Neural progenitor cell (in vitro differentiated cells): ENCODE data around the gene EIF3I. TPM values are rescaled to one million over a fixed set of nuclear protein-coding genes. Genes with fewer than 3 reads are reported as not detected.
A peak's percentile ranks its signal among the peaks of the same experiment; 100 is the strongest.

Experiments
- DNase-seq: peaks from one replicate; pipeline ENCODE4 v3.0.0-alpha.2; 2016; ENCODE audit warnings: low spot score
- H2AFZ ChIP-seq: fragments of 200-600 bp; sonication (generic); replicated peaks from 2 replicates; pipeline ENCODE4 v1.6.1; 2016; ENCODE audit warnings: antibody characterized with exemption
- H3F3A ChIP-seq: fragments of 200-600 bp; sonication (generic); 2 replicates; pipeline ENCODE4 v1.6.1; 2016; ENCODE audit warnings: antibody characterized with exemption, low read depth
- H3K27ac ChIP-seq: fragments of 200-600 bp; sonication (generic); 2 replicates; pipeline ENCODE4 v1.5.1; 2016; ENCODE audit warnings: mild to moderate bottlenecking
- H3K27me3 ChIP-seq: fragments of 200-600 bp; sonication (generic); 2 replicates; pipeline ENCODE4 v1.6.1; 2016; ENCODE audit warnings: mild to moderate bottlenecking, moderate library complexity
- H3K36me3 ChIP-seq: fragments of 200-600 bp; sonication (generic); 2 replicates; pipeline ENCODE4 v1.5.1; 2016
- H3K4me1 ChIP-seq: fragments of 200-600 bp; sonication (generic); 2 replicates; pipeline ENCODE4 v1.6.1; 2016; ENCODE audit warnings: mixed run types
- H3K4me2 ChIP-seq: fragments of 200-600 bp; sonication (generic); 2 replicates; pipeline ENCODE4 v1.6.1; 2016
- H3K4me3 ChIP-seq: fragments of 200-600 bp; sonication (generic); 2 replicates; pipeline ENCODE4 v1.5.1; 2016
- H3K79me2 ChIP-seq: fragments of 200-600 bp; sonication (generic); 2 replicates; pipeline ENCODE4 v1.6.1; 2016; ENCODE audit warnings: low read depth
- H3K9ac ChIP-seq: fragments of 200-600 bp; sonication (generic); 2 replicates; pipeline ENCODE4 v1.6.1; 2016
- H3K9me3 ChIP-seq: fragments of 200-600 bp; sonication (generic); 2 replicates; pipeline ENCODE4 v1.5.1; 2016; ENCODE audit warnings: low read depth
- H4K20me1 ChIP-seq: fragments of 200-600 bp; sonication (generic); 2 replicates; pipeline ENCODE4 v1.6.1; 2016; ENCODE audit warnings: low read depth
- H3K27ac Mint-ChIP-seq: 3 replicates; pipeline ENCODE4 v1.8.0; 2021; ENCODE audit warnings: mixed read lengths
- H3K27me3 Mint-ChIP-seq: 2 replicates; pipeline ENCODE4 v1.8.0; 2022; ENCODE audit warnings: low read depth, mild to moderate bottlenecking, inconsistent platforms, moderate library complexity, mixed read lengths; ENCODE audit not compliant: insufficient read depth
- H3K36me3 Mint-ChIP-seq: 3 replicates; pipeline ENCODE4 v1.8.0; 2021; ENCODE audit warnings: mixed read lengths
- H3K4me1 Mint-ChIP-seq: 3 replicates; pipeline ENCODE4 v1.8.0; 2021; ENCODE audit warnings: mixed read lengths
- H3K4me3 Mint-ChIP-seq: 3 replicates; pipeline ENCODE4 v1.8.0; 2021; ENCODE audit warnings: mild to moderate bottlenecking, moderate library complexity, mixed read lengths
- H3K9me3 Mint-ChIP-seq: 3 replicates; pipeline ENCODE4 v1.8.0; 2020; ENCODE audit warnings: mixed read lengths
- CTCF ChIP-seq: fragments of 200-600 bp; sonication (generic); IDR thresholded peaks from 2 replicates; pipeline ENCODE4 v1.5.1; 2017; ENCODE audit warnings: antibody characterized with exemption, mild to moderate bottlenecking
- EZH2 ChIP-seq: fragments of 200-600 bp; sonication (generic); IDR thresholded peaks from 2 replicates; pipeline ENCODE4 v1.6.1; 2017; ENCODE audit warnings: antibody characterized with exemption, mild to moderate bottlenecking, moderate library complexity
- EZH2phosphoT487 ChIP-seq: fragments of 200-600 bp; sonication (generic); IDR thresholded peaks from 2 replicates; pipeline ENCODE4 v1.6.1; 2017; ENCODE audit warnings: antibody characterized with exemption
- total RNA-seq: library from RNA; depleted of rRNA; stranded (reverse); fragments of >200 nt; gene quantifications from 2 replicates; pipeline ENCODE4 v1.2.3, GENCODE V29; 2015; ENCODE audit warnings: low replicate concordance

EIF3I gene
- total RNA-seq, 1 donor from 2014 or later, result 204 TPM

GRCh38 chr1:32263744-32264143, 41.5 kb downstream of the EIF3I start:
- Histone ChIP-seq H3K9me3 (no peaks in the 10 kb centered on the region), H3F3A (no peaks in the 10 kb centered on the region), H3K79me2 (no peaks in the 10 kb centered on the region), H3K4me3 (no peak overlapping the region), H3K27me3 (no peaks in the 10 kb centered on the region), H3K4me1 (no peaks in the 10 kb centered on the region), H3K4me2 (no peak overlapping the region), H3K9ac (no peak overlapping the region), H3K36me3 (no peaks in the 10 kb centered on the region), H3K27ac (no peak overlapping the region), H4K20me1 (no peaks in the 10 kb centered on the region), H2AFZ (no peak overlapping the region)
- Mint-ChIP-seq H3K4me1 (peaks cover 4% of the 10 kb centered on the region), H3K36me3 (no peaks in the 10 kb centered on the region), H3K27ac (peak overlapping the region; percentile 16), H3K9me3 (no peaks in the 10 kb centered on the region), H3K27me3 (peaks cover 5% of the 10 kb centered on the region), H3K4me3 (no peak overlapping the region)
- DNase-seq, result no peak
- TF ChIP-seq CTCF (no peak), EZH2 (no peak), EZH2phosphoT487 (no peak)

- H3K4me3 ChIP-seq, result no peak overlapping the region
- peaks cover 2% of the 10 kb centered on the region for H3K27me3 Mint-ChIP-seq
- no peak overlapping the region for H3K9ac ChIP-seq
- no peak overlapping the region for H3K4me2 ChIP-seq
- H3K27me3 ChIP-seq, result no peaks in the 10 kb centered on the region
- no peak overlapping the region for H3K27ac Mint-ChIP-seq
- peaks cover 4% of the 10 kb centered on the region for H3K4me1 Mint-ChIP-seq
- no peaks in the 10 kb centered on the region for H3K9me3 ChIP-seq
- no peaks in the 10 kb centered on the region for H3F3A ChIP-seq
- H2AFZ ChIP-seq, result no peak overlapping the region
- H3K36me3 Mint-ChIP-seq, result no peaks in the 10 kb centered on the region
- no peaks in the 10 kb centered on the region for H3K36me3 ChIP-seq
- H3K27ac ChIP-seq, result no peak overlapping the region
- no peaks in the 10 kb centered on the region for H4K20me1 ChIP-seq
- H3K4me3 Mint-ChIP-seq, result no peak overlapping the region
- H3K9me3 Mint-ChIP-seq, result no peaks in the 10 kb centered on the region
- no peaks in the 10 kb centered on the region for H3K4me1 ChIP-seq
- TF ChIP-seq CTCF, result no peak
- no peak for TF ChIP-seq EZH2phosphoT487
- TF ChIP-seq EZH2, result no peak
- no peaks in the 10 kb centered on the region for H3K79me2 ChIP-seq
- DNase-seq, result no peak
Observed at GRCh38 chr1:32265846-32266245, 43.6 kb downstream of the EIF3I start.

GRCh38 chr1:32266921-32267591, 44.8 kb downstream of the EIF3I start:
- Histone ChIP-seq H3K9me3 (no peaks in the 10 kb centered on the region), H4K20me1 (no peaks in the 10 kb centered on the region), H3K9ac (no peak overlapping the region), H3K4me3 (no peak overlapping the region), H3K27ac (no peak overlapping the region), H3F3A (no peaks in the 10 kb centered on the region), H3K79me2 (no peaks in the 10 kb centered on the region), H2AFZ (no peak overlapping the region), H3K27me3 (no peaks in the 10 kb centered on the region), H3K4me1 (no peaks in the 10 kb centered on the region), H3K36me3 (no peaks in the 10 kb centered on the region), H3K4me2 (no peak overlapping the region)
- DNase-seq, result no peak
- peaks cover 7% of the 10 kb centered on the region for H3K4me1 Mint-ChIP-seq
- H3K36me3 Mint-ChIP-seq, result no peaks in the 10 kb centered on the region
- TF ChIP-seq EZH2phosphoT487 (no peak), CTCF (no peak), EZH2 (no peak)
- no peak overlapping the region for H3K4me3 Mint-ChIP-seq
- no peak overlapping the region for H3K27ac Mint-ChIP-seq
- peaks cover 2% of the 10 kb centered on the region for H3K27me3 Mint-ChIP-seq
- H3K9me3 Mint-ChIP-seq, result no peaks in the 10 kb centered on the region
